SU-DHL-6 (cell line): ENCODE results near the gene USP13.

Experiments used
- H2AFZ ChIP-seq: fragments of 200-600 bp; sonication (generic); 2 replicates; pipeline ENCODE4 v1.6.1; 2014; ENCODE audit warnings: low read depth, mild to moderate bottlenecking, moderate library complexity, mixed read lengths, antibody characterized with exemption, low read length; ENCODE audit not compliant: severe bottlenecking
- H3F3A ChIP-seq: fragments of 200-600 bp; shearing (Covaris generic); 2 replicates; pipeline ENCODE4 v1.6.0; 2016; ENCODE audit warnings: antibody characterized with exemption, mild to moderate bottlenecking; ENCODE audit not compliant: insufficient read depth
- H3K27ac ChIP-seq: fragments of 200-600 bp; sonication (generic); 2 replicates; pipeline ENCODE4 v1.5.1; 2016; ENCODE audit warnings: low read depth, mild to moderate bottlenecking, low read length, moderate library complexity, mixed read lengths
- H3K27me3 ChIP-seq: fragments of 200-600 bp; sonication (generic), shearing (Covaris generic); 2 replicates; pipeline ENCODE4 v1.6.0; 2014; ENCODE audit warnings: mild to moderate bottlenecking, low read length
- H3K36me3 ChIP-seq: fragments of 200-600 bp; sonication (generic); 2 replicates; pipeline ENCODE4 v1.6.1; 2014; ENCODE audit warnings: mild to moderate bottlenecking, low read length, mixed read lengths
- H3K4me2 ChIP-seq: fragments of 300-600, 200-600 bp; shearing (Covaris generic), sonication (generic); 2 replicates; pipeline ENCODE4 v1.6.0; 2014; ENCODE audit warnings: low read length, low read depth, mild to moderate bottlenecking; ENCODE audit not compliant: poor library complexity, severe bottlenecking
- H3K4me3 ChIP-seq: fragments of 200-600 bp; sonication (generic); 2 replicates; pipeline ENCODE4 v1.5.1; 2014; ENCODE audit warnings: antibody characterized with exemption, low read length, mild to moderate bottlenecking, mixed read lengths; ENCODE audit not compliant: insufficient read depth, poor library complexity, severe bottlenecking
- H3K79me2 ChIP-seq: fragments of 200-600 bp; sonication (generic); 2 replicates; pipeline ENCODE4 v1.6.1; 2014; ENCODE audit warnings: mild to moderate bottlenecking, low read length, moderate library complexity; ENCODE audit not compliant: insufficient read depth
- H3K9ac ChIP-seq: fragments of 200-600 bp; sonication (generic); 2 replicates; pipeline ENCODE4 v1.7.0; 2014; ENCODE audit warnings: mild to moderate bottlenecking, low read length
- H3K9me2 ChIP-seq: fragments of 200-600 bp; sonication (generic); replicated peaks from 2 replicates; pipeline ENCODE4 v1.6.1; 2014; ENCODE audit warnings: low read length; ENCODE audit not compliant: insufficient read depth
- H3K9me3 ChIP-seq: fragments of 200-600 bp; sonication (generic); 2 replicates; pipeline ENCODE4 v1.6.1; 2014; ENCODE audit warnings: low read length, mixed read lengths; ENCODE audit not compliant: insufficient read depth
- H4K20me1 ChIP-seq: fragments of 200-600 bp; sonication (generic); 2 replicates; pipeline ENCODE4 v1.6.1; 2014; ENCODE audit warnings: low read depth, mild to moderate bottlenecking, antibody characterized with exemption, low read length, moderate library complexity, mixed read lengths
- EZH2phosphoT487 ChIP-seq: fragments of 200-600 bp; sonication (generic), shearing (Covaris generic); conservative IDR thresholded peaks from 2 replicates; pipeline ENCODE4 v1.6.1; 2018; ENCODE audit warnings: mild to moderate bottlenecking, antibody characterized with exemption, low read length, moderate library complexity, mixed read lengths
- TF ChIP-seq, protein P1 (sequence below): fragments of 200-600 bp; sonication (generic); IDR thresholded peaks from one replicate; pipeline ENCODE4 v1.5.1; 2017; ENCODE audit warnings: antibody characterized with exemption, mild to moderate bottlenecking, low read length, moderate library complexity; ENCODE audit not compliant: insufficient read depth, poor library complexity, severe bottlenecking

Gene USP13

DNA sequence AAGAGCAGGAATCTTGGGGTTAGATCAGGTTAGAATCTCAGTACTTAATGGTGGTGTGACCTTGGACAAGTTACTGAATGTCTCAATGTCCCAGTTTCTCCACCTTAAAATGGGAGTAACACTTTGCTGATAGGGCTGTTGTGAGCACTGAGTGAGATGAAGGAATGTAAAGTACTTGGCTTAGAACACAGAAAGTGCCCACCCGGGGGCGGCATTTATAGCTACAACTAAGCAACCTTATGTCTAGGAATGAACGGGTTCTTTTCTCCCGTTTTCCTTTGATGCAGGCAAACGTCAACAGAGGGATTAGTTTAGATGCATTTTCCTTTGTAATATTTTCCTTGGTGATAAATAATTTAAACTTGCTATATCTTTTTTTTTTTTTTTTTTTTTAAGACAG lies 176.6 kb downstream of the USP13 start:
- Histone ChIP-seq H3K9ac (no peak overlapping the region), H3K4me2 (no peak overlapping the region), H3K27me3 (no peaks in the 10 kb centered on the region), H2AFZ (no peak overlapping the region), H3K9me2 (no peaks in the 10 kb centered on the region), H4K20me1 (no peaks in the 10 kb centered on the region), H3F3A (no peaks in the 10 kb centered on the region), H3K27ac (no peak overlapping the region), H3K4me3 (no peak overlapping the region), H3K9me3 (no peaks in the 10 kb centered on the region), H3K79me2 (no peaks in the 10 kb centered on the region), H3K36me3 (no peaks in the 10 kb centered on the region)
- TF ChIP-seq, protein P1, sequence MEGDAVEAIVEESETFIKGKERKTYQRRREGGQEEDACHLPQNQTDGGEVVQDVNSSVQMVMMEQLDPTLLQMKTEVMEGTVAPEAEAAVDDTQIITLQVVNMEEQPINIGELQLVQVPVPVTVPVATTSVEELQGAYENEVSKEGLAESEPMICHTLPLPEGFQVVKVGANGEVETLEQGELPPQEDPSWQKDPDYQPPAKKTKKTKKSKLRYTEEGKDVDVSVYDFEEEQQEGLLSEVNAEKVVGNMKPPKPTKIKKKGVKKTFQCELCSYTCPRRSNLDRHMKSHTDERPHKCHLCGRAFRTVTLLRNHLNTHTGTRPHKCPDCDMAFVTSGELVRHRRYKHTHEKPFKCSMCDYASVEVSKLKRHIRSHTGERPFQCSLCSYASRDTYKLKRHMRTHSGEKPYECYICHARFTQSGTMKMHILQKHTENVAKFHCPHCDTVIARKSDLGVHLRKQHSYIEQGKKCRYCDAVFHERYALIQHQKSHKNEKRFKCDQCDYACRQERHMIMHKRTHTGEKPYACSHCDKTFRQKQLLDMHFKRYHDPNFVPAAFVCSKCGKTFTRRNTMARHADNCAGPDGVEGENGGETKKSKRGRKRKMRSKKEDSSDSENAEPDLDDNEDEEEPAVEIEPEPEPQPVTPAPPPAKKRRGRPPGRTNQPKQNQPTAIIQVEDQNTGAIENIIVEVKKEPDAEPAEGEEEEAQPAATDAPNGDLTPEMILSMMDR, result no peak
- no peak for TF ChIP-seq EZH2phosphoT487

DNA sequence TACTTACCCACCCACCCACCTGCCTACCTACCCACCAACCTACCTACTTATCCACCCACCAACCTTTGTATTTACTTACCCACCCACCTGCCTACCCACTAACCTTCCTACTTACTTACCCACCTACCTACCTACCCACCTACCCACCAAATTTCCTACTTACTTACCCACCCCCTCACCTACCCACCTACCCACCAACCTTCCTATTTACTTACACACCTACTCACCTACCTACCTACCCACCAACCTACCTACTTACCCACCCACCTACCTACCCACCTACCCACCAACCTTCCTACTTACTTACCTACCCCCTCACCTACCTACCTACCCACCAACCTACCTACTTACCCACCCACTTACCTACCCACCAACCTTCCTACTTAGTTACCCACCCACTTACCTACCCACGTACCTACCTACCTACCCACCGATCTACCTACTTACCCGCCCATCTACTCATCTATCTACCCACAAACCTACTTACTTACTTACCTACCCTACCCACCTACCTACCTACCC lies 179.6 kb downstream of the USP13 start:
- Histone ChIP-seq H3K36me3 (no peaks in the 10 kb centered on the region), H3K27ac (no peak overlapping the region), H3K4me3 (no peak overlapping the region), H3K79me2 (no peaks in the 10 kb centered on the region), H3K9ac (no peak overlapping the region), H3K27me3 (no peaks in the 10 kb centered on the region), H3K4me2 (no peak overlapping the region), H3K9me3 (no peaks in the 10 kb centered on the region), H3F3A (no peaks in the 10 kb centered on the region), H4K20me1 (no peaks in the 10 kb centered on the region), H3K9me2 (no peaks in the 10 kb centered on the region), H2AFZ (no peak overlapping the region)
- TF ChIP-seq, protein P1, result no peak
- no peak for TF ChIP-seq EZH2phosphoT487

DNA sequence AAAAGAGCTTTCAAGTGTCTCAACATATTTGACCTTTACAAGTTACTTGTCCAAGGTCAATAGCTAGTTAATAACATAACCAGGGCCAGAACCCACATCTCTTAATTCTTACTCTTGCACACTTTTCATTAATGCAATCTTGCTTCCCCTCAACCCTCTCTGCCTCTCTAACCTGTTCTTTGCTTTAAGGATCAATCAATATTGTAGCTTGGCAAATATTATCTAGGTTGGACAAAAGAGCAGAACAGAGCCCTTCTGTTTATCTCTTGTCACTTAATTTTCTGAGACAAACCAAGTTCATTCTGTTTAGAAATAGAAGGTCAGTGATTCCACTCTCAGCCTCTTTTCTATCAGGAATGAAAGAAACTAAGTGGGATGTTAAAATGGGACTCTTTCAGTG lies 180.5 kb downstream of the USP13 start:
- TF ChIP-seq, protein P1, result no peak
- no peak for TF ChIP-seq EZH2phosphoT487
- Histone ChIP-seq H3K4me2 (no peak overlapping the region), H3K9me2 (no peaks in the 10 kb centered on the region), H3K27me3 (no peaks in the 10 kb centered on the region), H3F3A (no peaks in the 10 kb centered on the region), H3K9ac (no peak overlapping the region), H4K20me1 (no peaks in the 10 kb centered on the region), H3K79me2 (no peaks in the 10 kb centered on the region), H3K36me3 (no peaks in the 10 kb centered on the region), H3K9me3 (no peaks in the 10 kb centered on the region), H3K27ac (no peak overlapping the region), H2AFZ (no peak overlapping the region), H3K4me3 (no peak overlapping the region)
